NK-92 (cell line): ENCODE results near the gene TRPM1.

Source experiments
- DNase-seq: peaks from one replicate; lab custom pipeline; 2025; ENCODE audit not compliant: unreplicated experiment; lab: John Stamatoyannopoulos, UW

The TRPM1 gene

GRCh38 chr15:31049682-31050615 lies 51.6 kb downstream of the TRPM1 start:
- no peak for DNase-seq

GRCh38 chr15:31049111-31049510 lies 52.4 kb downstream of the TRPM1 start:
- DNase-seq = no peak

- no peak for DNase-seq
These were observed 54.1 kb downstream of the TRPM1 start for GRCh38 chr15:31047437-31047836.

GRCh38 chr15:31046759-31047359 lies 54.7 kb downstream of the TRPM1 start:
- no peak for DNase-seq

GRCh38 chr15:31045606-31046005 lies 55.9 kb downstream of the TRPM1 start:
- no peak for DNase-seq

- DNase-seq = no peak
These were observed 58.8 kb downstream of the TRPM1 start for GRCh38 chr15:31042751-31043150.

GRCh38 chr15:31041610-31042009 lies 59.9 kb downstream of the TRPM1 start:
- no peak for DNase-seq

GRCh38 chr15:31040611-31041010 lies 60.9 kb downstream of the TRPM1 start:
- no peak for DNase-seq

GRCh38 chr15:31039961-31040360 lies 61.6 kb downstream of the TRPM1 start:
- DNase-seq = no peak

GRCh38 chr15:31037731-31038477 lies 63.6 kb downstream of the TRPM1 start:
- no peak for DNase-seq

- no peak for DNase-seq
These were observed 64.7 kb downstream of the TRPM1 start for GRCh38 chr15:31036783-31037182.

- DNase-seq = no peak
These were observed 65.9 kb downstream of the TRPM1 start for GRCh38 chr15:31035610-31036009.

GRCh38 chr15:31034152-31034551 lies 67.4 kb downstream of the TRPM1 start:
- no peak for DNase-seq

- DNase-seq = no peak
These were observed 68.6 kb downstream of the TRPM1 start for GRCh38 chr15:31032961-31033371.

GRCh38 chr15:31031471-31032067 lies 70.0 kb downstream of the TRPM1 start:
- DNase-seq = no peak

- no peak for DNase-seq
These were observed 73.5 kb downstream of the TRPM1 start for GRCh38 chr15:31027910-31028578.

GRCh38 chr15:31025996-31026395 lies 75.5 kb downstream of the TRPM1 start:
- DNase-seq = no peak

- DNase-seq = no peak
These were observed 76.5 kb downstream of the TRPM1 start for GRCh38 chr15:31024979-31025378.

GRCh38 chr15:31024330-31024729 lies 77.2 kb downstream of the TRPM1 start:
- no peak for DNase-seq

GRCh38 chr15:31023841-31024240 lies 77.7 kb downstream of the TRPM1 start:
- no peak for DNase-seq
